AML-193 (cell line): ENCODE results near the gene ALDH1A2.

Experiments used
- DNase-seq, 2 experiments: peaks; one replicate each; lab custom pipeline; 2025; lab: John Stamatoyannopoulos, UW

The ALDH1A2 gene

GRCh38 chr15:57994221-57995049 lies 71.1 kb downstream of the ALDH1A2 start:
- DNase-seq = no peak

GRCh38 chr15:57993409-57994145 lies 71.9 kb downstream of the ALDH1A2 start:
- no peak for DNase-seq

GRCh38 chr15:57992761-57993355 lies 72.7 kb downstream of the ALDH1A2 start:
- no peak for DNase-seq

GRCh38 chr15:57973534-57973933 lies 92.0 kb downstream of the ALDH1A2 start:
- DNase-seq = no peak

GRCh38 chr15:57972864-57973263 lies 92.6 kb downstream of the ALDH1A2 start:
- no peak for DNase-seq

- no peak for DNase-seq
Observed at GRCh38 chr15:57969996-57970395, 95.5 kb downstream of the ALDH1A2 start.

- DNase-seq = no peak
Observed at GRCh38 chr15:57969355-57969754, 96.2 kb downstream of the ALDH1A2 start.

GRCh38 chr15:57962887-57963286 lies 102.6 kb downstream of the ALDH1A2 start:
- no peak for DNase-seq

- DNase-seq = no peak
Observed at GRCh38 chr15:57961919-57962318, 103.6 kb downstream of the ALDH1A2 start.

- no peak for DNase-seq
Observed at GRCh38 chr15:57957113-57957512, 108.4 kb downstream of the ALDH1A2 start.

GRCh38 chr15:57953874-57954273 lies 111.6 kb downstream of the ALDH1A2 start:
- DNase-seq = no peak

- no peak for DNase-seq
Observed at GRCh38 chr15:57951328-57951932, 114.1 kb downstream of the ALDH1A2 start.

- no peak for DNase-seq
Observed at GRCh38 chr15:57950381-57950946, 115.0 kb downstream of the ALDH1A2 start.

GRCh38 chr15:57949374-57949943 lies 116.1 kb downstream of the ALDH1A2 start:
- no peak for DNase-seq

GRCh38 chr15:57948351-57949289 lies 116.9 kb downstream of the ALDH1A2 start:
- no peak for DNase-seq

- no peak for DNase-seq
Observed at GRCh38 chr15:57947781-57948180, 117.7 kb downstream of the ALDH1A2 start.

- no peak for DNase-seq
Observed at GRCh38 chr15:57947282-57947681, 118.2 kb downstream of the ALDH1A2 start.

GRCh38 chr15:57946491-57947048 lies 118.9 kb downstream of the ALDH1A2 start:
- DNase-seq = no peak

- no peak for DNase-seq
Observed at GRCh38 chr15:57945616-57946015, 119.9 kb downstream of the ALDH1A2 start.

GRCh38 chr15:57943754-57944420 lies 121.6 kb downstream of the ALDH1A2 start:
- no peak for DNase-seq
